Stomach (tissue), 4 donors: ENCODE results near the gene SEC14L6.

Experiments
- EP300 ChIP-seq: sonication (generic); formaldehyde crosslinking; IDR thresholded peaks from one replicate; pipeline ENCODE4 v1.6.1; 2017; ENCODE audit warnings: antibody characterized with exemption
- POLR2AphosphoS5 ChIP-seq, 3 donors: sonication (generic); formaldehyde crosslinking; IDR thresholded peaks; one replicate each; pipeline ENCODE4 v1.6.1; 2016; ENCODE audit warnings: antibody characterized with exemption in 3 of 3

- TF ChIP-seq EP300 (no peak), POLR2AphosphoS5 (IDR thresholded peaks at IDR 0.05) (no peak)
Observed at GRCh38 chr22:30556388-30556787, 9.8 kb upstream of the SEC14L6 start.
